A673 (cell line): ENCODE results near the gene ADGRD1. TPM values are rescaled to one million over a fixed set of nuclear protein-coding genes. Genes with fewer than 3 reads are reported as not detected.

Experiments used
- BruUV-seq: library from RNA; stranded (reverse); fragments of 400-500 nt; replicated peaks from 2 replicates; lab custom pipeline; 2021; lab: Mats Ljungman, UMichigan
- CTCF ChIA-PET: fragments of 300-600 bp; sonication (Branson Sonifier 250); formaldehyde crosslinking; loops from one replicate; lab custom pipeline; 2022; ENCODE audit warnings: antibody characterized with exemption; lab: Charles Lee
- POLR2A ChIA-PET: fragments of 300-600 bp; sonication (Branson Sonifier 250); formaldehyde crosslinking; loops from one replicate; lab custom pipeline; 2022; ENCODE audit warnings: antibody characterized with exemption; ENCODE audit not compliant: low non-redundant PET; lab: Charles Lee
- DNase-seq: peaks from one replicate; pipeline ENCODE4 v3.0.0-alpha.2; 2015; ENCODE audit warnings: low spot score
- H3K27ac ChIP-seq: fragments of 200-600 bp; sonication (generic); 2 replicates; pipeline ENCODE4 v1.5.1; 2016; ENCODE audit warnings: mixed run types, low read depth, mild to moderate bottlenecking, mixed read lengths, antibody characterized with exemption, low read length; ENCODE audit not compliant: poor library complexity, severe bottlenecking
- H3K27me3 ChIP-seq: fragments of 200-600 bp; sonication (generic); replicated peaks from 2 replicates; pipeline ENCODE4 v1.6.1; 2017; ENCODE audit warnings: mixed run types, low read depth, mild to moderate bottlenecking, mixed read lengths, antibody characterized with exemption, low read length; ENCODE audit not compliant: insufficient read depth, poor library complexity
- H3K36me3 ChIP-seq: fragments of 200-600 bp; sonication (generic); 2 replicates; pipeline ENCODE4 v1.6.1; 2016; ENCODE audit warnings: mixed run types, mild to moderate bottlenecking, mixed read lengths, antibody characterized with exemption, low read length; ENCODE audit not compliant: insufficient read depth, poor library complexity, severe bottlenecking
- H3K4me1 ChIP-seq: fragments of 200-600 bp; sonication (generic); 2 replicates; pipeline ENCODE4 v1.6.1; 2017; ENCODE audit warnings: mixed run types, mild to moderate bottlenecking, mixed read lengths, antibody characterized with exemption, low read length; ENCODE audit not compliant: insufficient read depth, poor library complexity, severe bottlenecking
- H3K4me3 ChIP-seq: fragments of 200-600 bp; sonication (generic); 2 replicates; pipeline ENCODE4 v1.5.1; 2016; ENCODE audit warnings: low read depth, mixed run types, mild to moderate bottlenecking, mixed read lengths, low read length; ENCODE audit not compliant: poor library complexity, severe bottlenecking
- H3K9me3 ChIP-seq: fragments of 200-600 bp; sonication (generic); 2 replicates; pipeline ENCODE4 v1.6.1; 2016; ENCODE audit warnings: mixed run types, low read depth, mild to moderate bottlenecking, mixed read lengths, antibody characterized with exemption, low read length; ENCODE audit not compliant: poor library complexity, severe bottlenecking
- CTCF ChIP-seq: fragments of 300-800, 200-600 bp; sonication (generic); conservative IDR thresholded peaks from 2 replicates; pipeline ENCODE4 v1.5.1; 2017; ENCODE audit warnings: low read depth, mild to moderate bottlenecking, antibody characterized with exemption, low read length, moderate library complexity, mixed read lengths
- EZH2 ChIP-seq: fragments of 200-600 bp; sonication (generic); IDR thresholded peaks from 2 replicates; pipeline ENCODE4 v1.6.1; 2017; ENCODE audit warnings: borderline replicate concordance, low read depth, mild to moderate bottlenecking, mixed read lengths, antibody characterized with exemption, low read length; ENCODE audit not compliant: poor library complexity, severe bottlenecking
- intact Hi-C: fragments of 100-400 bp; cut with micrococcal nuclease; formaldehyde crosslinking; loops from one replicate; pipeline ENCODE4 v1.10.0; 2022; ENCODE audit not compliant: unreplicated experiment
- total RNA-seq: library from RNA; stranded (reverse); gene quantifications from 2 replicates; pipeline ENCODE4 v1.2.3, GENCODE V29; 2021

The ADGRD1 gene
- total RNA-seq, 1 experiment from 2014 or later, result not detected

GRCh38 chr12:131060011-131060703 lies 106.5 kb downstream of the ADGRD1 start:
- Histone ChIP-seq H3K27ac (no peak overlapping the region), H3K4me3 (no peak overlapping the region), H3K4me1 (no peaks in the 10 kb centered on the region), H3K9me3 (no peaks in the 10 kb centered on the region), H3K27me3 (peaks cover 89% of the 10 kb centered on the region), H3K36me3 (no peaks in the 10 kb centered on the region)
- ChIA-PET POLR2A (no interaction called here), CTCF (no interaction called here)
- DNase-seq, result no peak
- intact Hi-C loops, result no loop called here
- TF ChIP-seq CTCF, result no peak
- TF ChIP-seq EZH2, result no peak
- BruUV-seq, result no TSS peak

- intact Hi-C loops, result no loop called here
- Histone ChIP-seq H3K27me3 (peaks cover 89% of the 10 kb centered on the region), H3K4me1 (no peaks in the 10 kb centered on the region), H3K9me3 (no peaks in the 10 kb centered on the region), H3K27ac (no peak overlapping the region), H3K4me3 (no peak overlapping the region), H3K36me3 (no peaks in the 10 kb centered on the region)
- DNase-seq, result no peak
- no peak for TF ChIP-seq EZH2
- no peak for TF ChIP-seq CTCF
- POLR2A ChIA-PET, result no interaction called here
- CTCF ChIA-PET, result no interaction called here
- no TSS peak for BruUV-seq
These were observed 107.5 kb downstream of the ADGRD1 start for GRCh38 chr12:131061041-131061806.

GRCh38 chr12:131063413-131063812 lies 109.7 kb downstream of the ADGRD1 start:
- intact Hi-C loops, result no loop called here
- H3K27ac ChIP-seq, result no peak overlapping the region
- POLR2A ChIA-PET, result no interaction called here
- H3K4me3 ChIP-seq, result no peak overlapping the region
- no peaks in the 10 kb centered on the region for H3K36me3 ChIP-seq
- DNase-seq, result no peak
- peaks cover 72% of the 10 kb centered on the region for H3K27me3 ChIP-seq
- no peak for TF ChIP-seq CTCF
- no peaks in the 10 kb centered on the region for H3K4me1 ChIP-seq
- CTCF ChIA-PET, result no interaction called here
- BruUV-seq, result no TSS peak
- H3K9me3 ChIP-seq, result no peaks in the 10 kb centered on the region
